Right lobe of liver (tissue), 6 donors: ENCODE results near the gene DDX10. TPM values are rescaled to one million over a fixed set of nuclear protein-coding genes. Genes with fewer than 3 reads are reported as not detected.

ENCODE experiments used
- ATAC-seq, 4 donors: fragments of 200-7000 bp; cut with Tn5 transposase; one replicate each; pipeline ENCODE4 v1.9.1; 2020; ENCODE audit warnings: mild to moderate bottlenecking in 4 of 4, moderate library complexity in 4 of 4
- DNase-seq, 3 donors: peaks; one replicate each; pipeline ENCODE4 v3.0.0-alpha.2; 2020
- H3K27ac ChIP-seq, 3 donors: fragments of 200-600 bp; one replicate each; pipeline ENCODE4 v1.8.0; 2022
- H3K27me3 ChIP-seq, 2 donors: fragments of 200-600 bp; one replicate each; pipeline ENCODE4 v1.8.0; 2022
- H3K36me3 ChIP-seq, 4 donors: fragments of 200-600 bp; sonication (generic) in 1 of 4; one replicate each; pipeline versions ENCODE4 v1.5.1 to v1.8.0; 2017 to 2022; ENCODE audit warnings: control low read depth in 1 of 4
- H3K4me1 ChIP-seq, 4 donors: fragments of 200-600 bp; sonication (generic) in 1 of 4; one replicate each; pipeline versions ENCODE4 v1.5.1 to v1.8.0; 2017 to 2022; ENCODE audit warnings: control low read depth in 1 of 4
- H3K4me3 ChIP-seq, 3 donors: fragments of 200-600 bp; one replicate each; pipeline ENCODE4 v1.8.0; 2022
- H3K9me3 ChIP-seq, 4 donors: fragments of 200-600 bp; sonication (generic) in 1 of 4; one replicate each; pipeline versions ENCODE4 v1.5.1 to v1.8.0; 2017 to 2022; ENCODE audit warnings: control low read depth in 1 of 4
- POLR2A ChIP-seq: fragments of 450-650 bp; IDR thresholded peaks from one replicate; pipeline ENCODE4 v1.6.1; 2017; ENCODE audit warnings: antibody characterized with exemption, mild to moderate bottlenecking
- WGBS: methylation state at CpG from one replicate; pipeline ENCODE4 v1.1.6; 2018; ENCODE audit warnings: low coverage, low lambda C conversion rate; ENCODE audit not compliant: insufficient coverage; ENCODE audit errors: missing lambda C conversion rate; 5-methylcytosine and 5-hydroxymethylcytosine counted together
- intact Hi-C, 2 donors: fragments of 100-400 bp; cut with DNase I; formaldehyde crosslinking; loops; one replicate each; pipeline versions ENCODE4 v1.11.2 to v1.14.1; 2022
- total RNA-seq, 6 experiments: library from RNA; depleted of rRNA in 2 of 6; stranded (reverse); fragments of >200 nt in 2 of 6; fragmentation: NEBNext Ultra II Directional in 3 of 6; extraction: Animal tissue kit (Norgen Biotek cat#: 25700) in 3 of 6; gene quantifications; one replicate each; pipeline versions ENCODE4 v1.1.0 to v1.2.4, GENCODE V29; 2016 to 2023
- TF ChIP-seq, protein P1 (sequence below), 4 donors: fragments of 200-600 bp in 3 of 4; fragments of 450-650 bp in 1 of 4; IDR thresholded peaks; one replicate each; pipeline versions ENCODE4 v1.5.1 to v1.8.0; 2016 to 2022; ENCODE audit warnings: antibody characterized with exemption in 4 of 4, mild to moderate bottlenecking in 2 of 4
- donor health status: DM: no; HTN: yes; CAD: no.
- donor health status: DM: no; HTN: no; CAD: no.
- donor health status: DM: no; HTN: no; CAD: no.
- donor health status: DM: no; HTN: yes; CAD: no.
- donor health status: DM: no; HTN: yes; CAD: no.

DDX10 gene
- total RNA-seq, 6 experiments from 2014 or later = 7.4 to 13.6 (median 11.3) TPM

DNA sequence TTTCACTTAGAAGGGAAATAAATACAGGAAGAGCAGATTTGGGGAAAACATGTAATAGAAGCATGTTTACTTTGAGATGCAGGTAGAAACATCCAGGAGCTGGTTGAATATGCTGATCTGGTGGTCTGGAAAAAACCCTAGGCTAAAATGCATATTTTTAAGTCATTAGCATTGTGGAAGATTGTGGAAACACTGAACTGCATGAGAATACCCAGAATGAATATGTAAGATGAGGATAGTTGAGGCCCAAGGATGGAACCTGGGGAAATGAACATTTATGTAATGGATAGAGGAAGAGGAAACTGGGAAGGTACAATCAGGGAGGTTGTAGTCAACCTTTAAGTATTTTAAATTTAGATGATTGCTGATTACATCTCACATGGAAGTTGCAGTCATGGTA is 269.4 kb downstream of the DDX10 start:
- no peaks in the 10 kb centered on the region for H3K27me3 ChIP-seq
- H3K9me3 ChIP-seq = no peaks in the 10 kb centered on the region
- no peaks in the 10 kb centered on the region for H3K36me3 ChIP-seq
- no peak for TF ChIP-seq POLR2A
- TF ChIP-seq, protein P1, sequence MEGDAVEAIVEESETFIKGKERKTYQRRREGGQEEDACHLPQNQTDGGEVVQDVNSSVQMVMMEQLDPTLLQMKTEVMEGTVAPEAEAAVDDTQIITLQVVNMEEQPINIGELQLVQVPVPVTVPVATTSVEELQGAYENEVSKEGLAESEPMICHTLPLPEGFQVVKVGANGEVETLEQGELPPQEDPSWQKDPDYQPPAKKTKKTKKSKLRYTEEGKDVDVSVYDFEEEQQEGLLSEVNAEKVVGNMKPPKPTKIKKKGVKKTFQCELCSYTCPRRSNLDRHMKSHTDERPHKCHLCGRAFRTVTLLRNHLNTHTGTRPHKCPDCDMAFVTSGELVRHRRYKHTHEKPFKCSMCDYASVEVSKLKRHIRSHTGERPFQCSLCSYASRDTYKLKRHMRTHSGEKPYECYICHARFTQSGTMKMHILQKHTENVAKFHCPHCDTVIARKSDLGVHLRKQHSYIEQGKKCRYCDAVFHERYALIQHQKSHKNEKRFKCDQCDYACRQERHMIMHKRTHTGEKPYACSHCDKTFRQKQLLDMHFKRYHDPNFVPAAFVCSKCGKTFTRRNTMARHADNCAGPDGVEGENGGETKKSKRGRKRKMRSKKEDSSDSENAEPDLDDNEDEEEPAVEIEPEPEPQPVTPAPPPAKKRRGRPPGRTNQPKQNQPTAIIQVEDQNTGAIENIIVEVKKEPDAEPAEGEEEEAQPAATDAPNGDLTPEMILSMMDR (IDR thresholded peaks at IDR 0.05) = no peak
- intact Hi-C loops = no loop called here
- no peak for DNase-seq
- H3K4me1 ChIP-seq = no peaks in the 10 kb centered on the region
- ATAC-seq = no peak
- no peak overlapping the region for H3K4me3 ChIP-seq
- H3K27ac ChIP-seq = no peak overlapping the region

DNA sequence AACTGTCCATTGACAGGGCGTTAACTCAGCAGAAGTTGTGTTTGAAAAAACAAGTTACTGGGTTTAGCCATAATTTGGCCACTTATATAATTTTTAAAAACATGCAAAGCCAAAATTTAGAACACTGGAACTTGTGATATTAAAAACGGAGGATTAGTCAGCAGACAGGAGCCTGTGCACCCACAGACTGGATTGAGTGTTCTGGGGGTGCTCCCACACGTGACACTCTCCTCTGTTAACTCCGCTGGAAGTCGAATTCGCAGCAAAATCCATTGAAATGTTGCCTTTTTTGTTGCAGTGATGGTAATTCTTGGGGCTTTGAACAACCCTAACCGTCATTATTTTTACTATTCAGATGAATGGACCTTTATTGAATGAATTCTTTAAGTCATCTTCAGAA is 269.8 kb downstream of the DDX10 start:
- H3K36me3 ChIP-seq = no peaks in the 10 kb centered on the region
- 91% methylated on average over 7 of the region's 7 CpGs for WGBS
- intact Hi-C loops = no loop called here
- ATAC-seq (no peak), DNase-seq (no peak)
- H3K9me3 ChIP-seq = no peaks in the 10 kb centered on the region
- H3K27me3 ChIP-seq = no peaks in the 10 kb centered on the region
- no peak overlapping the region for H3K4me3 ChIP-seq
- H3K4me1 ChIP-seq = no peaks in the 10 kb centered on the region
- H3K27ac ChIP-seq = no peak overlapping the region
- TF ChIP-seq POLR2A = no peak
- TF ChIP-seq, protein P1 (IDR thresholded peaks at IDR 0.05) = no peak

DNA sequence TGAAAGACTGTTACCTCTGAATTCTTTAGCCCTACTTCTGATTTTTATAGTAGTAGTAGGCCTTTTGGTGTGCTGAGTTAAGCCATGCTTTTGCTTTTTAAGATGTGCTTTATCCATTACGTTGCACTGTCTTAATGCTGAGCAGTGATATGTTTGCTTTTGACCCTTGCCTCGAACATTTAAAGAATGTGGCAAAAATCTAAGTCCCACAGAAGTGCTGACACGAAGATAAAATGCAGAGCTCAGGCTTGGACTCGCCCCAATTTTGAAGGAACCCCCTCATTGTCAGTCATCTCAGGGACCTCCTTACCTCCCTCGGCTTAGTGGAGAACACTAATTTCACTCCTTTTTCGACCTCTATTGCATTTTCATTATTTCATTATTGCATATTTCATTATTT is 272.9 kb downstream of the DDX10 start:
- no peak for DNase-seq
- WGBS = 80% methylated on average over 6 of the region's 6 CpGs
- Histone ChIP-seq H3K27me3 (no peaks in the 10 kb centered on the region), H3K4me1 (no peaks in the 10 kb centered on the region), H3K9me3 (no peaks in the 10 kb centered on the region), H3K36me3 (peaks cover 0 to 4% (median 0%) of the 10 kb centered on the region in 4 donors), H3K27ac (no peak overlapping the region), H3K4me3 (no peak overlapping the region)
- TF ChIP-seq, protein P1 (IDR thresholded peaks at IDR 0.05) = no peak
- TF ChIP-seq POLR2A = no peak
- no peak for ATAC-seq
- intact Hi-C loops = no loop called here

DNA sequence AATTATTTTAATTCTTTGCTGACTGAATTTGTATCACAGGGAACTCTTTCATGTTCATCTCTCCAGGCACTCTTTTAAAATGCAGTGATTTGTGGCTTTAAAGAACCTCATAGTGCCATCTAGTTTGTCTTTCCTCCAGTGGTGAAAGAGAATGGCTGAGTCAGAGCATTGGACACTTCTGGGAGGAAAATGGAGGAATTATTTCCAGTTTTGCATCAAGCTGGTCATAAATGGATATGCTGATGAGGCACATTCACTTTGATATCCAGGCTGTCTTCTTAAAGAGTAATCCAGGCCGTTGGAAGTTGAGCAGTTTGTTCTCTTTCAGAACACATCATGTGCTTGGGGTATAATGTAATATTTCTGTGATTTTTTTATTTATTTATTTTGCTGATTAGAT is 273.7 kb downstream of the DDX10 start:
- intact Hi-C loops = no loop called here
- H3K4me1 ChIP-seq = no peaks in the 10 kb centered on the region
- H3K4me3 ChIP-seq = no peak overlapping the region
- H3K27me3 ChIP-seq = no peaks in the 10 kb centered on the region
- H3K9me3 ChIP-seq = no peaks in the 10 kb centered on the region
- H3K36me3 ChIP-seq = peaks cover 0 to 4% (median 0%) of the 10 kb centered on the region in 4 donors
- TF ChIP-seq, protein P1 (IDR thresholded peaks at IDR 0.05) = no peak
- TF ChIP-seq POLR2A = no peak
- no peak overlapping the region for H3K27ac ChIP-seq
- 82% methylated on average over 1 of the region's 1 CpG for WGBS
- no peak for ATAC-seq
- no peak for DNase-seq

DNA sequence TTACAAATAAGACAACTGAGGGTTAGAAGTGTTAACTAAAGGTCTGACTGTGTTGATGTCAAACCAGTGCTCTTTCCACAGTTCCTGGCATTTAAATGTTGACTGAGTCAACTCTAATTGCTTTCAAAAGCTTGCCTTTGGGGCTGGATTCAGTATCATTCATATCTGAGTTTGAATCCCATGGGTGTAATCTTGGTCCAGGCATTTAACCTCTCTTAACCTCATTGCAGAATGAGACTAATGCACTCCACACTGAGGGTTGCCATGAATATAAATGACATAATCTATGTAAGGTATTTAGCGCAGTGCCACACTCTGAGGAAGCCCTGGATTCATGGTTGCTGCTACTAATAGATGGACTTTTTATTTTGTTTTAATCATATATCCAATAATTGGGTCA is 274.3 kb downstream of the DDX10 start:
- ATAC-seq (no peak), DNase-seq (no peak)
- Histone ChIP-seq H3K27me3 (no peaks in the 10 kb centered on the region), H3K9me3 (no peaks in the 10 kb centered on the region), H3K4me1 (no peaks in the 10 kb centered on the region), H3K4me3 (no peak overlapping the region), H3K36me3 (peaks cover 0 to 4% (median 0%) of the 10 kb centered on the region in 4 donors), H3K27ac (no peak overlapping the region)
- 93% methylated on average over 1 of the region's 1 CpG for WGBS
- TF ChIP-seq, protein P1 (IDR thresholded peaks at IDR 0.05) = no peak
- TF ChIP-seq POLR2A = no peak
- intact Hi-C loops = no loop called here
